Loucy (cell line): Measurements from ENCODE around the gene G6PC3.

Source experiments
- H2AFZ ChIP-seq: fragments of 200-600 bp; sonication (generic); 2 replicates; pipeline ENCODE4 v1.6.0; 2016; ENCODE audit warnings: antibody characterized with exemption, mild to moderate bottlenecking, low read length, moderate library complexity
- H3F3A ChIP-seq: fragments of 200-600 bp; 2 replicates; pipeline ENCODE4 v1.6.0; 2016; ENCODE audit warnings: antibody characterized with exemption, low read depth, mild to moderate bottlenecking
- H3K27me3 ChIP-seq: fragments of 200-600 bp; sonication (generic); 2 replicates; pipeline ENCODE4 v1.6.1; 2014; ENCODE audit warnings: low read length, mild to moderate bottlenecking; ENCODE audit not compliant: insufficient read depth, poor library complexity, severe bottlenecking
- H3K36me3 ChIP-seq: fragments of 200-600 bp; sonication (generic); 2 replicates; pipeline ENCODE4 v1.6.1; 2016; ENCODE audit warnings: low read length; ENCODE audit not compliant: insufficient read depth
- H3K4me1 ChIP-seq: fragments of 200-600 bp; sonication (generic); 2 replicates; pipeline ENCODE4 v1.5.1; 2014; ENCODE audit warnings: low read length, mild to moderate bottlenecking; ENCODE audit not compliant: insufficient read depth, poor library complexity, severe bottlenecking
- H3K4me2 ChIP-seq: fragments of 200-600 bp; sonication (generic); 2 replicates; pipeline ENCODE4 v1.6.0; 2014; ENCODE audit warnings: antibody characterized with exemption, low read length, low read depth, mild to moderate bottlenecking; ENCODE audit not compliant: poor library complexity, severe bottlenecking
- H3K4me3 ChIP-seq: fragments of 200-600 bp; sonication (generic); 2 replicates; pipeline ENCODE4 v1.5.1; 2014; ENCODE audit warnings: low read length, mild to moderate bottlenecking, mixed read lengths; ENCODE audit not compliant: poor library complexity, severe bottlenecking
- H3K79me2 ChIP-seq: fragments of 200-600 bp; sonication (generic); 2 replicates; pipeline ENCODE4 v1.6.1; 2014; ENCODE audit warnings: low read length; ENCODE audit not compliant: insufficient read depth
- H3K9ac ChIP-seq: fragments of 200-600 bp; sonication (generic); 2 replicates; pipeline ENCODE4 v1.6.0; 2014; ENCODE audit warnings: mild to moderate bottlenecking, low read depth, low read length, moderate library complexity; ENCODE audit not compliant: poor library complexity, severe bottlenecking
- H3K9me2 ChIP-seq: fragments of 200-600 bp; sonication (generic); replicated peaks from 2 replicates; pipeline ENCODE4 v1.6.1; 2016; ENCODE audit warnings: low read depth, low read length, mixed read lengths
- H3K9me3 ChIP-seq: fragments of 200-600 bp; sonication (generic); 2 replicates; pipeline ENCODE4 v1.6.1; 2014; ENCODE audit warnings: mild to moderate bottlenecking, antibody characterized with exemption, low read length, low read depth; ENCODE audit not compliant: insufficient read depth
- H4K20me1 ChIP-seq: fragments of 200-600 bp; sonication (generic); 2 replicates; pipeline ENCODE4 v1.6.0; 2014; ENCODE audit warnings: antibody characterized with exemption, low read length, mild to moderate bottlenecking; ENCODE audit not compliant: insufficient read depth, poor library complexity, severe bottlenecking
- EZH2phosphoT487 ChIP-seq: fragments of 200-600 bp; IDR thresholded peaks from 2 replicates; pipeline ENCODE4 v1.6.1; 2018; ENCODE audit warnings: antibody characterized with exemption, mild to moderate bottlenecking, moderate library complexity, borderline replicate concordance
- TF ChIP-seq, protein P1 (sequence below): fragments of 200-600 bp; sonication (generic); conservative IDR thresholded peaks from 2 replicates; pipeline ENCODE4 v1.5.1; 2014; ENCODE audit warnings: mild to moderate bottlenecking, antibody characterized with exemption, low read length

G6PC3 gene

GRCh38 chr17:44074911-44075285 is 4.4 kb downstream of the G6PC3 start:
- H3K9me2 ChIP-seq = no peaks in the 10 kb centered on the region
- H3K4me3 ChIP-seq = no peak overlapping the region
- H3K9me3 ChIP-seq = no peaks in the 10 kb centered on the region
- 0 out of 2 replicates have a peak, but pooled peaks cover 5% of the 10 kb centered on the region for H3F3A ChIP-seq
- H3K4me2 ChIP-seq = no peak overlapping the region
- no peaks in the 10 kb centered on the region for H3K27me3 ChIP-seq
- TF ChIP-seq EZH2phosphoT487 = no peak
- TF ChIP-seq, protein P1, sequence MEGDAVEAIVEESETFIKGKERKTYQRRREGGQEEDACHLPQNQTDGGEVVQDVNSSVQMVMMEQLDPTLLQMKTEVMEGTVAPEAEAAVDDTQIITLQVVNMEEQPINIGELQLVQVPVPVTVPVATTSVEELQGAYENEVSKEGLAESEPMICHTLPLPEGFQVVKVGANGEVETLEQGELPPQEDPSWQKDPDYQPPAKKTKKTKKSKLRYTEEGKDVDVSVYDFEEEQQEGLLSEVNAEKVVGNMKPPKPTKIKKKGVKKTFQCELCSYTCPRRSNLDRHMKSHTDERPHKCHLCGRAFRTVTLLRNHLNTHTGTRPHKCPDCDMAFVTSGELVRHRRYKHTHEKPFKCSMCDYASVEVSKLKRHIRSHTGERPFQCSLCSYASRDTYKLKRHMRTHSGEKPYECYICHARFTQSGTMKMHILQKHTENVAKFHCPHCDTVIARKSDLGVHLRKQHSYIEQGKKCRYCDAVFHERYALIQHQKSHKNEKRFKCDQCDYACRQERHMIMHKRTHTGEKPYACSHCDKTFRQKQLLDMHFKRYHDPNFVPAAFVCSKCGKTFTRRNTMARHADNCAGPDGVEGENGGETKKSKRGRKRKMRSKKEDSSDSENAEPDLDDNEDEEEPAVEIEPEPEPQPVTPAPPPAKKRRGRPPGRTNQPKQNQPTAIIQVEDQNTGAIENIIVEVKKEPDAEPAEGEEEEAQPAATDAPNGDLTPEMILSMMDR = no peak
- peaks cover 14% of the 10 kb centered on the region for H3K4me1 ChIP-seq
- peaks cover 19% of the 10 kb centered on the region for H3K79me2 ChIP-seq
- no peak overlapping the region for H2AFZ ChIP-seq
- H4K20me1 ChIP-seq = no peaks in the 10 kb centered on the region
- H3K9ac ChIP-seq = no peak overlapping the region
- H3K36me3 ChIP-seq = peaks cover 25% of the 10 kb centered on the region; the same call in 1 of the 2 replicates

- H3K9me2 ChIP-seq = no peaks in the 10 kb centered on the region
- no peak overlapping the region for H3K4me2 ChIP-seq
- H3K4me1 ChIP-seq = peaks cover 10% of the 10 kb centered on the region
- no peak overlapping the region for H3K9ac ChIP-seq
- no peak overlapping the region for H2AFZ ChIP-seq
- no peaks in the 10 kb centered on the region for H3K9me3 ChIP-seq
- H3K4me3 ChIP-seq = no peak overlapping the region
- H3F3A ChIP-seq = 0 out of 2 replicates have a peak, but pooled peaks cover 5% of the 10 kb centered on the region
- no peaks in the 10 kb centered on the region for H4K20me1 ChIP-seq
- TF ChIP-seq EZH2phosphoT487 = no peak
- TF ChIP-seq, protein P1 = no peak
- H3K36me3 ChIP-seq = peaks cover 33% of the 10 kb centered on the region; the same call in 1 of the 2 replicates
- H3K27me3 ChIP-seq = no peaks in the 10 kb centered on the region
- peaks cover 19% of the 10 kb centered on the region for H3K79me2 ChIP-seq
Observed at GRCh38 chr17:44075598-44076293, 5.2 kb downstream of the G6PC3 start.

GRCh38 chr17:44076716-44077594 is 6.4 kb downstream of the G6PC3 start:
- Histone ChIP-seq H3K9ac (no peak overlapping the region), H3F3A (no peaks in the 10 kb centered on the region)

More at GRCh38 chr17:44076716-44077594, 6.4 kb downstream of the G6PC3 start:
- peaks cover 10% of the 10 kb centered on the region for H3K79me2 ChIP-seq
- H3K4me3 ChIP-seq = no peak overlapping the region
- H2AFZ ChIP-seq = no peak overlapping the region
- TF ChIP-seq EZH2phosphoT487 = no peak
- TF ChIP-seq, protein P1 = no peak
- no peaks in the 10 kb centered on the region for H4K20me1 ChIP-seq
- H3K4me2 ChIP-seq = no peak overlapping the region
- peaks cover 1% of the 10 kb centered on the region for H3K4me1 ChIP-seq
- H3K36me3 ChIP-seq = peaks cover 39% of the 10 kb centered on the region; the same call in 1 of the 2 replicates
- H3K9me3 ChIP-seq = no peaks in the 10 kb centered on the region
- no peaks in the 10 kb centered on the region for H3K27me3 ChIP-seq
- H3K9me2 ChIP-seq = no peaks in the 10 kb centered on the region
